IMR-90 (cell line): ENCODE measurements around the gene DCAF11.

Experiments
- BHLHE40 ChIP-seq: fragments of 150-350 bp; IDR thresholded peaks from 2 replicates; pipeline ENCODE4 v1.6.1; 2016; ENCODE audit warnings: mild to moderate bottlenecking, low read depth, low read length
- CHD1 ChIP-seq: IDR thresholded peaks from 2 replicates; pipeline ENCODE4 v1.6.1; 2012; ENCODE audit warnings: low read depth, low read length, improper control_type of control experiment
- CTCF ChIP-seq: conservative IDR thresholded peaks from 2 replicates; pipeline ENCODE4 v1.5.1; 2012; ENCODE audit warnings: mild to moderate bottlenecking, low read depth, low read length, improper control_type of control experiment
- ELK1 ChIP-seq: fragments of 150-350 bp; IDR thresholded peaks from 2 replicates; pipeline ENCODE4 v1.6.1; 2016; ENCODE audit warnings: low read depth, mild to moderate bottlenecking, low read length, moderate library complexity, borderline replicate concordance
- FOS ChIP-seq: fragments of 150-350 bp; IDR thresholded peaks from 2 replicates; pipeline ENCODE4 v1.6.1; 2016; ENCODE audit warnings: low read depth, low read length
- MAFK ChIP-seq: IDR thresholded peaks from 2 replicates; pipeline ENCODE4 v1.6.1; 2012; ENCODE audit warnings: low read depth, low read length, improper control_type of control experiment
- NFE2L2 ChIP-seq: fragments of 150-350 bp; IDR thresholded peaks from 2 replicates; pipeline ENCODE4 v1.6.1; 2016; ENCODE audit warnings: low read depth, mild to moderate bottlenecking, low read length
- POLR2A ChIP-seq: IDR thresholded peaks from 2 replicates; pipeline ENCODE4 v1.6.1; 2012; ENCODE audit warnings: mild to moderate bottlenecking, low read depth, low read length
- RAD21 ChIP-seq: IDR thresholded peaks from 2 replicates; pipeline ENCODE4 v1.6.1; 2012; ENCODE audit warnings: low read length, improper control_type of control experiment
- RCOR1 ChIP-seq: IDR thresholded peaks from 2 replicates; pipeline ENCODE4 v1.6.1; 2012; ENCODE audit warnings: mild to moderate bottlenecking, low read length, improper control_type of control experiment; ENCODE audit not compliant: insufficient replicate concordance
- SMC3 ChIP-seq: fragments of 150-350 bp; IDR thresholded peaks from 2 replicates; pipeline ENCODE4 v1.6.1; 2016; ENCODE audit warnings: low read depth, mild to moderate bottlenecking, antibody characterized with exemption, low read length, moderate library complexity

- TF ChIP-seq CTCF (no peak), RAD21 (no peak), FOS (no peak), CHD1 (no peak), POLR2A (no peak), MAFK (no peak), BHLHE40 (no peak), ELK1 (no peak), NFE2L2 (no peak), SMC3 (no peak), RCOR1 (no peak)
Measured at GRCh38 chr14:24156840-24157239, 42.3 kb downstream of the DCAF11 start.
